ENCODE results near the gene POLA1.

GRCh38 chrX:25012433-25012735, 318.7 kb downstream of the POLA1 start:
- TF ChIP-seq POLR2A (IDR thresholded peaks at IDR 0.05) (no peak), EP300 (IDR thresholded peaks at IDR 0.05) (no peak)
